Urothelium cell line (cell line): ENCODE results near the gene ANXA11.
"Not testable (repeated sequence)": the region's sequence is repeated elsewhere in the genome, so short reads cannot be mapped to it uniquely, and the experiment has no call there.

Experiments
- DNase-seq: peaks from one replicate; pipeline ENCODE4 v3.0.0; 2011; ENCODE audit warnings: low spot score, mixed read lengths
- FAIRE-seq: peaks from 2 replicates; lab custom pipeline; 2011; peaks lifted over from hg19 to GRCh38; lab: Jason Lieb, UNC

ANXA11 gene

GRCh38 chr10:80205477-80206276, at the start of gene ANXA11:
Gene ANXA11 (minus strand): TSS chr10:80205537. CDS start chr10:80172861, 32,676 bp downstream.
- FAIRE-seq (peak; percentile 27), DNase-seq (peak; percentile 95)

GRCh38 chr10:80254726-80255125, 49.4 kb upstream of the ANXA11 start:
- FAIRE-seq, DNase-seq: not testable (repeated sequence)

GRCh38 chr10:80253963-80254271, 48.6 kb upstream of the ANXA11 start:
- DNase-seq, FAIRE-seq: not testable (repeated sequence)

- no peak for FAIRE-seq
- DNase-seq = no peak
Observed at GRCh38 chr10:80253266-80253962, 48.1 kb upstream of the ANXA11 start.

GRCh38 chr10:80252296-80252887, 47.1 kb upstream of the ANXA11 start:
- DNase-seq (no peak), FAIRE-seq (no peak)

GRCh38 chr10:80251703-80252280, 46.5 kb upstream of the ANXA11 start:
- FAIRE-seq, DNase-seq: not testable (repeated sequence)

- FAIRE-seq, DNase-seq: not testable (repeated sequence)
Observed at GRCh38 chr10:80250399-80250798, 45.1 kb upstream of the ANXA11 start.

- not testable (repeated sequence) for FAIRE-seq, DNase-seq
Observed at GRCh38 chr10:80249906-80250305, 44.6 kb upstream of the ANXA11 start.

- not testable (repeated sequence) for DNase-seq, FAIRE-seq
Observed at GRCh38 chr10:80247611-80248010, 42.3 kb upstream of the ANXA11 start.

- DNase-seq, FAIRE-seq: not testable (repeated sequence)
Observed at GRCh38 chr10:80244371-80244770, 39.0 kb upstream of the ANXA11 start.

- DNase-seq, FAIRE-seq: not testable (repeated sequence)
Observed at GRCh38 chr10:80242341-80242740, 37.0 kb upstream of the ANXA11 start.

GRCh38 chr10:80236457-80236856, 31.1 kb upstream of the ANXA11 start:
- not testable (repeated sequence) for FAIRE-seq

GRCh38 chr10:80234331-80235235, 29.2 kb upstream of the ANXA11 start:
- not testable (repeated sequence) for FAIRE-seq, DNase-seq

More at GRCh38 chr10:80236457-80236856, 31.1 kb upstream of the ANXA11 start:
- DNase-seq = not testable (repeated sequence)

GRCh38 chr10:80233871-80234270, 28.5 kb upstream of the ANXA11 start:
- not testable (repeated sequence) for FAIRE-seq, DNase-seq

GRCh38 chr10:80226723-80227122, 21.4 kb upstream of the ANXA11 start:
- not testable (repeated sequence) for FAIRE-seq, DNase-seq

- not testable (repeated sequence) for DNase-seq, FAIRE-seq
Observed at GRCh38 chr10:80223031-80223419, 17.7 kb upstream of the ANXA11 start.

- not testable (repeated sequence) for FAIRE-seq, DNase-seq
Observed at GRCh38 chr10:80218878-80219277, 13.5 kb upstream of the ANXA11 start.

- not testable (repeated sequence) for FAIRE-seq, DNase-seq
Observed at GRCh38 chr10:80214368-80214982, 9.1 kb upstream of the ANXA11 start.

GRCh38 chr10:80212535-80213115, 7.3 kb upstream of the ANXA11 start:
- not testable (repeated sequence) for FAIRE-seq, DNase-seq
